PC-3 (cell line): Measurements from ENCODE around the gene NAGLU.

Experiments
- EZH2 ChIP-seq: fragments of 300-600 bp; sonication (generic); IDR thresholded peaks from one replicate; pipeline ENCODE4 v1.6.1; 2017; ENCODE audit warnings: antibody characterized with exemption, mild to moderate bottlenecking, low read length; ENCODE audit not compliant: unreplicated experiment
- TF ChIP-seq, protein P1 (sequence below): fragments of 300-600 bp; sonication (generic); conservative IDR thresholded peaks from 2 replicates; pipeline ENCODE4 v1.5.1; 2017; ENCODE audit warnings: antibody characterized with exemption, low read depth, mild to moderate bottlenecking, low read length

GRCh38 chr17:42521036-42521435 is 15.0 kb upstream of the NAGLU start:
- TF ChIP-seq, protein P1, sequence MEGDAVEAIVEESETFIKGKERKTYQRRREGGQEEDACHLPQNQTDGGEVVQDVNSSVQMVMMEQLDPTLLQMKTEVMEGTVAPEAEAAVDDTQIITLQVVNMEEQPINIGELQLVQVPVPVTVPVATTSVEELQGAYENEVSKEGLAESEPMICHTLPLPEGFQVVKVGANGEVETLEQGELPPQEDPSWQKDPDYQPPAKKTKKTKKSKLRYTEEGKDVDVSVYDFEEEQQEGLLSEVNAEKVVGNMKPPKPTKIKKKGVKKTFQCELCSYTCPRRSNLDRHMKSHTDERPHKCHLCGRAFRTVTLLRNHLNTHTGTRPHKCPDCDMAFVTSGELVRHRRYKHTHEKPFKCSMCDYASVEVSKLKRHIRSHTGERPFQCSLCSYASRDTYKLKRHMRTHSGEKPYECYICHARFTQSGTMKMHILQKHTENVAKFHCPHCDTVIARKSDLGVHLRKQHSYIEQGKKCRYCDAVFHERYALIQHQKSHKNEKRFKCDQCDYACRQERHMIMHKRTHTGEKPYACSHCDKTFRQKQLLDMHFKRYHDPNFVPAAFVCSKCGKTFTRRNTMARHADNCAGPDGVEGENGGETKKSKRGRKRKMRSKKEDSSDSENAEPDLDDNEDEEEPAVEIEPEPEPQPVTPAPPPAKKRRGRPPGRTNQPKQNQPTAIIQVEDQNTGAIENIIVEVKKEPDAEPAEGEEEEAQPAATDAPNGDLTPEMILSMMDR, result no peak
- no peak for TF ChIP-seq EZH2
